ENCODE data around the gene HOXB7.

Gene HOXB7

DNA sequence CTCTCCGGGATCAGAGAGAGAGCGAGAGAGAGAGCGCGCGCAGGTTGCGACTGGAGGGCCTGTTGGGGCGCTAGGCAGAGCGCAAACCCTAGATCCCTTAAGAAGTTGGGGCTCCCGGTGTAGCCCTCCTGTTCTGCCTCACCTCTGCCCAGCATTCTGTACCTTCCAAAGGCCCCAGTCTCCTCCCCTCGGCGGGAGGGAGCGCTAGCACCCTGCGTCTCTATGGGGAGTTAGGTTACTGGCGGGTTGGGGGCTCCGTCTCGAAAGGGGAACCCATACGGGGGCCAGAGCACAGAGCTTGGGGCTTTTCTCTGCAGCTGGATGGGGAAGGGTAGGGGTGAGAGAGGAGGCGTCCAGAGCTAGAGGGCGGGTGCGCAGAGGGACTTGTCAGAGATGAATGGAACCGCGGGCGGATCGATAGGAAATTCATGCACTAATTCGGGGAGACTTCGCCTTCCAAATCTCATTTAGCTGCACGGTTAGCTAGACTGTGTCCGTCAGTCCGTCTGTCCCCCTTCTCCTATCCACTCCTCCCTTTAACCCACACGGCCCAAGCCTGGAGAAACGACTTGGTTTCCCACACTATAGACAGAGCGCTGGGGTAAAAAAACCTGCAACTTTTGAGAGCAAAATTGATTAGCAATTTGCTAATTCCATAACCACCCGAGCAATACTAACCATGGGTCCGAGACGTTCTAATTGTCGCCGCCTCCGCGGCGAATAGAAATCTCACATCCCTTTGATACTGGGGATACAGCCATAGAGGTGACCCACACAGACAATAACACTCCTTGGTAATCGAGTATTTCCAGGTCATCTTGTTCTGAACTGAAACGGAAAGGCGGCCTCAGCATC, 32.0 kb downstream of the HOXB7 start:
- no peak for DNase-seq

GRCh38 chr17:48577946-48578615, 32.7 kb downstream of the HOXB7 start, which contains the start of gene HOXB4:
Gene HOXB4, minus strand, starts transcription at chr17:48578350. Its CDS starts 31 bp downstream, at chr17:48578319.
- peak in 10 of 14 donors; percentile 40 to 78 (median 63) for DNase-seq

GRCh38 chr17:48577330-48577945, 33.4 kb downstream of the HOXB7 start:
- no peak for DNase-seq

DNA sequence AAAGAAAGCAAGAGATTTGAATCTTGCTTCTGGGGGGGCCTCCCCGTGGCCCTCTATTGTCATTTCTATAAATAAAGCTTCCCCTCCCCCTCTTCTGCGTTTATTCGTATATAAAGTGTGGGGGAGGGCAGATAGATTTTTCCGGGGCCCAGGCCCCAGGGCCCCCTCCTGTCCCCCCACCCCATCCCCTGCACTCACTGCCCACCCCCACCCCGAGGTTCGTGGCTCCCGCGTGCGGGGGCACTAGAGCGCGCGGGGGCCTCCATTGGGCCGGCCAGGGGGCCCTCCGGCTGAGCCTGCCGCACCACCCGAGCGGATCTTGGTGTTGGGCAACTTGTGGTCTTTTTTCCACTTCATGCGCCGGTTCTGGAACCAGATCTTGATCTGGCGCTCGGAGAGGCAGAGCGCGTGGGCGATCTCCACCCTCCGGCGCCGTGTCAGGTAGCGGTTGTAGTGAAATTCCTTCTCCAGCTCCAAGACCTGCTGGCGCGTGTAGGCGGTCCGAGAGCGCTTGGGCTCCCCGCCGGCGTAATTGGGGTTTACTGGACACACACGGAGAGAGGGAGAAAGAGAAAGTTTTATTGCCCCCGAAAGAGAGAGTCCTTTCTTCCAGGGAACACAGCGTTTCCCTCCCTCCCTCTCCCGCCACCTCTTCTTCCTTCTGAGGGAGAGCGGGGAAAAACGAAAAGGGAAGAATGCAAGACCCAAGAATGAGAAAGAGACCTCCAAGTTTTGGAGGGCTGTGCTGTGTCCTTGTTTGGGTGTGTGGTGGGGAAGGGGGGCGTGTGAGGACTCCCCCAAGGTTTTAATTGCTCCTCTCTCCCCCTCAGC, 34.1 kb downstream of the HOXB7 start:
- no peak for DNase-seq

DNA sequence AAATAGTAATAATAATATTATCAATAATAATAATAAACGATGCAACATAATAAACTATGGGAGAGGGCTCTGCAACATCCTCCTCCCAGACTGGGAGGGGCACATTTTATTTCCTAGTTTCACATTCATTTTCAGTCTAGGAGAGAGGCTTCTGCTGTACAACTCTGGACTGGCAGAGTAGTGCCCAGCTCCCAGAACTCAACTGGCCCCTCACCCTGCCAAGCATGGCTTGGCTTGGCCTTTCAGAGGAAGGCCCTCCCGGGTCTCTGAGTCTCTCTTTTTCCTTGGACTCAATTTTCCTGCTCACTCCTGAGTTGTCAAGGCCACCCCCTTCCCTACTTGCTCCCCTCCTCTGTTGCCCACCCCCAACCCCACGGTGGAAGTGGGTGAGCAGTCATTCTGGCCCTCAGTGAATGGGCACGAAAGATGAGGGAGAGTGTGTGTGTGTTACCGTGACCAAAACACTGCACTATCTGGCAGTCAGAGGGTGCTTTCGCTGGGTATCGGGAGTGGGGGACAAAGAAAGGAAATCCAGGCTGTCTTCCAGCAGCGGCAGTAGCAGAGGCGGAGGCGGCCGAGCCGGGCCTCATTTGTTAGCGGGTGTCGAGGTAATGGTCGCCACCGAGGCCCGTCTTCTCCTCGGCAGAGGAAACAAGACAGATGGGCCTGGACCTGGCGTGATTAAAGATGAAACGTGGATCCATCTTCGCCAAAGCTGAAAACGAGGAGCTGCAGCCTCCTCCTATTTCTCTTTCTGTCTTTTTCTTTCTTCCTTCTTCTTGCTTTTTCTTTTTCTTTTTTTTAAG, 34.9 kb downstream of the HOXB7 start:
- DNase-seq = peak in 2 of 14 donors; percentile 39 to 66

DNA sequence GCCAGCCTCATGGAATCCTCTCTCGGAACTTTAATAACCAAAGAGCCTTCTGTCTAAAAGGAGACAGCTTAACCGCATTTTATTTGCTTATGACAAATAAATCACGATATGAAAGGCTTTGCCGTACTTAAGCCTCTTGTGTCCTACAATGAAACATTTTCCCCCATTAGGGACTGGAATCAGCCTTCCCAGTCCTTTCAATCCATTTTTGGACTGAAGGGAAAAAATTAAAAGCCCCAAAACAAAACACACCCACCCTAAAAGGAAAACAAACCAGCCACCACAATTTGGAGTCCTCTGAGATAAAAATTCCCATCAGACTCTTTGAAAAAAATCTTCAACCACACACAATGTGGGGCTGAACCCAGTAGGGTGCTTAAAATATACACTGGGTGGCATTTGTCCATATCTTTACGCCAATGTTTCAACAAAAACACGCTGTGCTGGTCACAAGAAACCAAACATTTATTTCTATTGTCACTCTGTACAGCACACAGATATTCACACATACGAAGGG, 35.7 kb downstream of the HOXB7 start:
- DNase-seq = no peak

GRCh38 chr17:48574505-48575065, 36.2 kb downstream of the HOXB7 start:
- no peak for DNase-seq

- no peak for DNase-seq
Observed at GRCh38 chr17:48571826-48572417, 38.9 kb downstream of the HOXB7 start.

DNA sequence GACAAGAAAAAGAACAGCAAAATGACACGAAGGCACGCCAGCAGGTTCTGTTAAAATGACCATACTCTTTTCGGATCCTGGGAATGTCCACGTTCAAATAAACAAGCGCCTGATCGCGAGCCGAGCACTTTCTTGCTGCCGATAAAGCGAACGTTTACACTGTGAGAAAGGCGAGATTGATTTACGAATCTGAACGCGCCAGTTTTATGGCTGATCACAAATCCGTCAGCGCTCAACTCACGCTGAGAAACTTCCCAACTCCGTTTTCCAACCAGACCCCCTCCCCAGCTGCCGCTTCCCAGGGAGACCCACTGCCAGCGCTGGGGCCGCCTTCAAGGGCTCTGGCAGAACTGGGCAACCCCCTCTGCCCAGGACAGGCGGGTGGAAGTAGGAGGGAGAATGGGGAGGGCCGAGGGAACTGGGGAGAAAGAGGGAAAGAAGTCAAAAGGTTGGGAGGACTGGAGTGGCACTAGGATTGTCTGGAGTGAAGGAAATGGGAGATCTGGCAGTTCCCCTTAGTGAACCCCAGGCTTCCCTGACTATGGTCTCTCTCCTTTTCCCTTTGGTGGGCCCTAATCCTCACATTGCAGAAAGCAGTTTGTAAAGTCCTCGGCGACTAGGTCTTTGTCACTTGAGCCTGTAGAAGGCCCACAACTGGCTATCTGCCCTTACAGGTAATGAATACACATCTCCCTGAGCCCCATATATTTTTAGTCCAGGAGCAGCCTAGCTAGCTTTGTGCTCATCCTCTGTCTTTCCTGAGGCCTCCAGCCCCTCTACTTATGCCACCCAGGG, 39.6 kb downstream of the HOXB7 start:
- peak in 1 of 14 donors; percentile 32 for DNase-seq

DNA sequence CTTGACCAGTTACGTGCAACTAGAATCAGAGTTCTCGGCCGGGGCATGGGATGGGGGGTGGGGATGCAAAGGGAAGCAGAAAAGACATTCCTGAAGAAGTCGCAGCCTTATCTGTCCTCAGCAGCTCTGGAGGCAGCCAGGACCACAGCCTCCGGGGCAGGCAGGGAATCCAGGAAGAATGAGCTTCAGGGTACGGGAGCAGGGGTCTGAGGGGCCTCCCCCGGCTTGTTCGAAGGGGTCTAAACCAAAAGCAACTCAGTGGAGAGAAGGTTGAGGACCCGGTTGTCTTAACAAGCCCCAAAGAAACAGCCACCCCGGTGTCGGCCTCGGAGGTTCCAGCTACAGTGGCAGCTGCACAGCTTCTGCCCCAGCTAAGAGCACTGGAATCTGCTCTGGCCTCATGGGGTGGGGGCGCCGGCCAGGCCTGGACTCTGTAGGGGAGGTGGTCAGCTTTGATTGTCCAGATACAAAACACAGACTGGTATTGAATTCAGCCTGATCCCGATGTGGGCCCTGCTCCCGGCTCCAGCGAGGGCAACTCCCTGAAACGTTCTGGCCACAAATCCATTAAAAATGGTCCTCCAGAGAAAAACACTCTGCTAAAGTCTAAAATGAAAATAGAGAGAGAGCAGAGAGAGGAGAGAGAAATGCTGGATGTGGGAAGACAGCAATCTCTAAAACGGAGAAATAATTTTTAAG, 40.3 kb downstream of the HOXB7 start:
- DNase-seq = no peak

- no peak for DNase-seq
Observed at GRCh38 chr17:48569674-48570324, 41.0 kb downstream of the HOXB7 start.

GRCh38 chr17:48569240-48569582, 41.6 kb downstream of the HOXB7 start:
- DNase-seq = no peak

- DNase-seq = no peak
Observed at GRCh38 chr17:48568499-48569239, 42.1 kb downstream of the HOXB7 start.

DNA sequence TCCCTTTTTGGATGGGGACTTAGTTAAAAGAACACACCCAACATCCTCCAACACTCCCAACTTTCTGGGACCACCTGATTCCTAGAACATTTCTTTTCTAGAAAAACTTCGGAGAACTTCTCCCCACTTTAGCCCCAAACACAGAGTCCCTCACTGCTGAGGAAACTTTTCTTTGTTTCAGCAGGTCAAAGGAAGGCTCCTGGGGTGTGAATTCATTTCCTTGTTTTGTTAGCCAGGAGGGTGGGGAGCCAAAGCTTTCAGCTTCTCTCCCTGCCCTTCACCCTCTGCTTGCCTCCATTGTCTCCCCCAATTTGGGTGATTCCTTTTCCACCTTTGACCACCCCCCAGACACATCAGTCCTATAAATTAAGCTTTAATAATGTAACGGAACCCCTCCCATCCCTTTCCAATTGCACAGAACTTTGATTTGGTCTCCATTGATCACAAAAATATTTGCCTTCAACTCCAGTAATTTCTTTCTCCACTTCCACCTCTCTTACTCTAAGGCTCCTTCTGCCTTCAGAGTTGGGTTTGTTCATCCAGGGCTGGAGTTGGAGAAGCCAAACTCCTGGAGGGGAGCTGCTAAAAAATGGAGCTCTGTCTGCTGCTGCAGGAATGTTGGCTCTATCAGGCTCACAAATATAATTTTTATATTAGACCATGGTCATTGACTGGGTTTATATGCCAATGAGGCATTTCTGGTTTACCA, 43.0 kb downstream of the HOXB7 start:
- no peak for DNase-seq

- no peak for DNase-seq
Observed at GRCh38 chr17:48567209-48567608, 43.6 kb downstream of the HOXB7 start.

GRCh38 chr17:48566717-48567116, 44.1 kb downstream of the HOXB7 start:
- DNase-seq = no peak

All from C1 segment of cervical spinal cord (tissue), 14 donors.